ENCODE results near the gene BID.

BID gene

DNA sequence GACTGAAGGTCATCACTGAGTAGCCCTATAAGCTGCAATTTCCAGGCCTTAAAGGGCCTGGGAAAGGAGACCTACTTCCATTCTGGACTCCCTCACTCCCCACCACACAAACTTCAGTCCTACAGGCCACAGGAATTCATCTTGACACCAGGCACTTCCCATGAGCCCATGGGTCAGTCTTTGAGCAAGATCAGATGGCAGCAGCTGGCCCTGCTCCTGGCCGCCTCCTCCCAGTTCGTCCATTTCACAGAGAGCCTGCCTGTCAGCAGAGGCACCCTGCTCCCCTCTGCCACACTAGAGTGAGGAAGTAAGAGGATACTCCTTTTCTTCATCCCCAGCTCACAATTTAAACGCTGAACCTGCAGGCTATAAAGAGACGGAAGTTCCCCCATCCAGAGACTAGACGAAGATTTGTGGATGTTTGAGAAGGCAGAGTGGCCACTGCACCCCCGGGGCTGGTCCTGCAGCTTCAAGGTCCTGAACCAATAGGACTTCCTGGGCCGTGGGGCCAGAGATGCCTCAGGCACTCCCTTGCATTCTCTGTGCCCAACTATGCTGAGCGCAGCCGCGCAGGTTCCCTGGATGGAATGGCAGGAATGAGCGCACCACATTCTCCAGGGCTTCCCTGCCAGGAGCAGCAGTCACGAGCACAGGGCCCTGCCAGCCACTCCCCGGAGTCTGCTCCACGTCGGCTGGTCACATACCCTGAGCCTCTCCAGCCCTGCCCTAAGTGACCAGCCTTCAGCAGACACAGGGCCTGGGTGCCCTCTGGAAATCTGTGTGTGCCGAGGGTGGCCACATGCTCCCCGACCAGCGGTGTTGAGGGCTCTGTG lies 33.5 kb upstream of the BID start:
- TF ChIP-seq, protein P1, sequence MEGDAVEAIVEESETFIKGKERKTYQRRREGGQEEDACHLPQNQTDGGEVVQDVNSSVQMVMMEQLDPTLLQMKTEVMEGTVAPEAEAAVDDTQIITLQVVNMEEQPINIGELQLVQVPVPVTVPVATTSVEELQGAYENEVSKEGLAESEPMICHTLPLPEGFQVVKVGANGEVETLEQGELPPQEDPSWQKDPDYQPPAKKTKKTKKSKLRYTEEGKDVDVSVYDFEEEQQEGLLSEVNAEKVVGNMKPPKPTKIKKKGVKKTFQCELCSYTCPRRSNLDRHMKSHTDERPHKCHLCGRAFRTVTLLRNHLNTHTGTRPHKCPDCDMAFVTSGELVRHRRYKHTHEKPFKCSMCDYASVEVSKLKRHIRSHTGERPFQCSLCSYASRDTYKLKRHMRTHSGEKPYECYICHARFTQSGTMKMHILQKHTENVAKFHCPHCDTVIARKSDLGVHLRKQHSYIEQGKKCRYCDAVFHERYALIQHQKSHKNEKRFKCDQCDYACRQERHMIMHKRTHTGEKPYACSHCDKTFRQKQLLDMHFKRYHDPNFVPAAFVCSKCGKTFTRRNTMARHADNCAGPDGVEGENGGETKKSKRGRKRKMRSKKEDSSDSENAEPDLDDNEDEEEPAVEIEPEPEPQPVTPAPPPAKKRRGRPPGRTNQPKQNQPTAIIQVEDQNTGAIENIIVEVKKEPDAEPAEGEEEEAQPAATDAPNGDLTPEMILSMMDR (IDR thresholded peaks at IDR 0.05; ENCODE audit: insufficient read depth, low read length, poor library complexity, severe bottlenecking): no peak
- H3K27me3 ChIP-seq (replicated peaks; ENCODE audit: control insufficient read depth, insufficient read depth, low read length): no peaks in the 10 kb centered on the region
- DNase-seq (ENCODE audit: extremely low read depth, insufficient read length): no peak
- H3K4me3 ChIP-seq (replicated peaks; ENCODE audit: low read depth, low read length): no peak overlapping the region
- peaks cover 3% of the 10 kb centered on the region for H3K36me3 ChIP-seq (ENCODE audit: control insufficient read depth, insufficient read depth, low read length)

DNA sequence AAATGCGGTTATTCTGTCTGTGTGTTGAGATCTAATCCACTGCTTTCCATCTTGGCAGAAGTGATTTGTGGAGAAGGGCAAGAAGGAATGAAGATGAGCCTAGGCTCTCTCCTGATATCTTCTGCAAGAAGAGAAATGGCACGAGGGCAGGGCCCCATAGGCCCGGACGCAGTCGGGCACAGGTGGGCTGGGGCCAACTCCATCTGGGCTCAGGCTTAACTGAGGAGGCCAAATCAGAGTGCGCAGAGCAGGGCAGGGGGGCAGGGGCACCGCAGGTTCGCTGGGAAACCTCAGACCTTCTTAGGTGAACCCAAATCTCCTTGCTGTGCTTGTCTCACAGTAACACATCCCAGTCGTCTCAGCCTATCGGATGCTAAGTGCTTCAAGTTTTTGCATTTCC lies 32.8 kb upstream of the BID start:
- no peak for DNase-seq (ENCODE audit: extremely low read depth, insufficient read length)
- Histone ChIP-seq H3K27me3 (replicated peaks; ENCODE audit: control insufficient read depth, insufficient read depth, low read length) (no peaks in the 10 kb centered on the region), H3K4me3 (replicated peaks; ENCODE audit: low read depth, low read length) (no peak overlapping the region), H3K36me3 (ENCODE audit: control insufficient read depth, insufficient read depth, low read length) (peaks cover 3% of the 10 kb centered on the region)
- TF ChIP-seq, protein P1 (IDR thresholded peaks at IDR 0.05; ENCODE audit: insufficient read depth, low read length, poor library complexity, severe bottlenecking): no peak

DNA sequence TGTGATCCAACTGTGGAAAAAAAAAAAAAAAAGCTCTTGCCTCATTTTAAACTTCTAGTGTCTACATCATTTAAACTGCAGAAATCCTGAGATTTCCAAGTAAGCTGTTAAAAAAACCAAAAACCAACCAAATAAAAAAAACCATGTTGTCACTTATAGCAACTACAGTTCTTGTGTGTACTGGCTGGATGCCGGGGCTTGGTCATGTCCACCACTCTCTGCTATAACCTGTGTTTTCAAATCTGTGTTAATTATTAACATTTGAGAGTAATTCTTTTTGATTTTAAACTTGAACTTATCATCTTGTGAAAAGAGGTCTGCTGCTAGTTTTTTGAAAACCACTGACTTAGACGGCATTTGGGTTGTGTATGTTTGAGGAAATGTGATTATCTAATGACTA lies 32.2 kb upstream of the BID start:
- TF ChIP-seq, protein P1 (IDR thresholded peaks at IDR 0.05; ENCODE audit: insufficient read depth, low read length, poor library complexity, severe bottlenecking): no peak
- no peak for DNase-seq (ENCODE audit: extremely low read depth, insufficient read length)
- peaks cover 3% of the 10 kb centered on the region for H3K36me3 ChIP-seq (ENCODE audit: control insufficient read depth, insufficient read depth, low read length)
- H3K4me3 ChIP-seq (replicated peaks; ENCODE audit: low read depth, low read length): no peak overlapping the region
- H3K27me3 ChIP-seq (replicated peaks; ENCODE audit: control insufficient read depth, insufficient read depth, low read length): no peaks in the 10 kb centered on the region

DNA sequence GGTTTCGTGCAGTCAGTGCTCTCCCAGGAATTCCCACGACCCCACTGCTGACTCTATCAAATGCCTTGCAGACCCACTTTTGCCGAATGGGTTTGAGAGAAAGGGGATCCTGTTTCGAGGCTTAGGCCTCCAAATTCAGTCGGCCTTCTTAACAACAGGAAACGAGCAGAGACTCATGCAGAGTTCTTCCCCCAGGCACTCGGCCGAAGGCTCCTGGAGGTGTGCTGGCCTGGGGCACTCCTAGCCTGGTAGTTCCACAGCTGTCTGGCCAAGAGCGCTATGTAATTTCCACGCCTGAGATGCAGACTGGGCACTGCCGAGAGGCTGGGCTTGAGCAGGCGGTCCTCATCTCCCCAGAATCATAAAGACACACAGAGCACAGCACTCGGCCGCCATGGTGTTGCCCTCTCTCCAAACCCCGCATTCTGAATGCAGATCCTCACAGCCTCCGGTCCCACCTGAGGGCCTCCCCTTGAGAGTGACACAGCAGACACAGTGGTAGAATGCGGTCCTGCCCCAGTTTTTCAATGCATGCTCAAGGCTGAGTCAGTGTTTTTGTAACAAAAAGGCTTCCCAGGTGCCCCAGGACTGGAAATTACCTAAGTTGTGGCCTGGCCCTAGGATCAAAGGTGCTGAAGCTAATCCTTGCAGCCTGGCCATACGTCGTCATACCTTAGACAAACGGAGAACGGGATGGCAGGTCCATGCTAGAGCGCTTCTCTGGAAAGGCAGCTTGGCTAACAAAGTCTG lies 30.2 kb upstream of the BID start:
- Histone ChIP-seq H3K27me3 (replicated peaks; ENCODE audit: control insufficient read depth, insufficient read depth, low read length) (no peaks in the 10 kb centered on the region), H3K4me3 (replicated peaks; ENCODE audit: low read depth, low read length) (no peak overlapping the region), H3K36me3 (ENCODE audit: control insufficient read depth, insufficient read depth, low read length) (peaks cover 1% of the 10 kb centered on the region)
- no peak for DNase-seq (ENCODE audit: extremely low read depth, insufficient read length)
- TF ChIP-seq, protein P1 (IDR thresholded peaks at IDR 0.05; ENCODE audit: insufficient read depth, low read length, poor library complexity, severe bottlenecking): no peak

DNA sequence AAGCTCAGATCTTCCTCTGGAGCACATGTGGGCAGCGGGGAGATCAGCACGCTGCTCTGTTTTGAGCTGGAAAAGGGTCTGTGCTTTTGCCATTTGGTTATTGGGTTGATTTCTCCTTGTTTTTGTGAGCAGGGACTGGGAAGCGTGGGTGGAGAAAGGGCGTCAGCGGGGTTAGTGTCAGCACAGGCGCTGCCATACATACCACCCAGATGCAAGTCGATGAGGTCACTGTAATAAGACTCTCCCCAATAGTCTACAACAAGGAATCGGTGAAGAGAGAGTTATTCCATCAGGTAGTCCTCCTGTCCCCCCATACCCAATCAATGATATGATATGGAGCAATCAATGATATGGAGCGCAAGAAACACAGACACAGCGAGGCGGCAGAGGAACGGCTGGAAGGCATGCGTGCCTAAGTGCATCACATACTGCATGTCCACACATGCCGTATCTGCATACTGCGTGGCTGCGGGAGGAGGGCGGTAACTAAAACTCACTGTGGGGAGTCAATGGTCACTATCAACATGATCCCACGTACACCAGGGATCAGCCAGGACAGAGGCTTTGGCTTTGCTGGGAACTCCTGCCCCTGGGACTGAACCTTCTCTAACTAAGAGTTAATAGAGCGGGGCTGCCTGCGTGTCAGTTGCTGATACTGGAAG lies 29.5 kb upstream of the BID start:
- H3K4me3 ChIP-seq (replicated peaks; ENCODE audit: low read depth, low read length): no peak overlapping the region
- DNase-seq (ENCODE audit: extremely low read depth, insufficient read length): no peak
- peaks cover 1% of the 10 kb centered on the region for H3K36me3 ChIP-seq (ENCODE audit: control insufficient read depth, insufficient read depth, low read length)
- H3K27me3 ChIP-seq (replicated peaks; ENCODE audit: control insufficient read depth, insufficient read depth, low read length): no peaks in the 10 kb centered on the region
- TF ChIP-seq, protein P1 (IDR thresholded peaks at IDR 0.05; ENCODE audit: insufficient read depth, low read length, poor library complexity, severe bottlenecking): no peak

All from GM06990 (cell line).